Ureter (tissue), 1 donor: Measurements from ENCODE around the gene ZNF148. TPM values are rescaled to one million over a fixed set of nuclear protein-coding genes. Genes with fewer than 3 reads are reported as not detected.

Source experiments
- DNase-seq: peaks from one replicate; pipeline ENCODE4 v3.0.0-alpha.2; 2020; ENCODE audit warnings: low spot score
- total RNA-seq: library from RNA; stranded (reverse); gene quantifications from one replicate; pipeline ENCODE4 v1.2.4, GENCODE V29; 2023
- donor health status: DM: yes; HTN: yes; CAD: no.

The ZNF148 gene
- total RNA-seq, 1 donor from 2014 or later: 50.2 TPM

- DNase-seq: no peak
Observed at GRCh38 chr3:125220727-125221429, 154.2 kb downstream of the ZNF148 start.

- DNase-seq: no peak
Observed at GRCh38 chr3:125220183-125220582, 154.9 kb downstream of the ZNF148 start.

GRCh38 chr3:125219261-125219701 is 155.8 kb downstream of the ZNF148 start:
- no peak for DNase-seq

GRCh38 chr3:125214738-125215137 is 160.4 kb downstream of the ZNF148 start:
- no peak for DNase-seq

GRCh38 chr3:125213946-125214542 is 161.1 kb downstream of the ZNF148 start:
- no peak for DNase-seq

- DNase-seq: no peak
Observed at GRCh38 chr3:125213364-125213755, 161.8 kb downstream of the ZNF148 start.

GRCh38 chr3:125212509-125213363 is 162.4 kb downstream of the ZNF148 start, which contains the start of gene SLC12A8:
Gene SLC12A8, minus strand, starts transcription at chr3:125212748. Its CDS starts 1,399 bp downstream, at chr3:125211349.
- DNase-seq: no peak

- no peak for DNase-seq
Observed at GRCh38 chr3:125212091-125212508, 163.0 kb downstream of the ZNF148 start.

- no peak for DNase-seq
Observed at GRCh38 chr3:125211523-125212090, 163.5 kb downstream of the ZNF148 start.

GRCh38 chr3:125207949-125208568 is 167.1 kb downstream of the ZNF148 start:
- DNase-seq: no peak

- no peak for DNase-seq
Observed at GRCh38 chr3:125207507-125207906, 167.6 kb downstream of the ZNF148 start.

- DNase-seq: no peak
Observed at GRCh38 chr3:125206934-125207333, 168.2 kb downstream of the ZNF148 start.

- DNase-seq: no peak
Observed at GRCh38 chr3:125203731-125204130, 171.4 kb downstream of the ZNF148 start.

- no peak for DNase-seq
Observed at GRCh38 chr3:125202197-125202596, 172.9 kb downstream of the ZNF148 start.

GRCh38 chr3:125200731-125201139 is 174.4 kb downstream of the ZNF148 start:
- no peak for DNase-seq

GRCh38 chr3:125194849-125195601 is 180.1 kb downstream of the ZNF148 start:
- no peak for DNase-seq

- no peak for DNase-seq
Observed at GRCh38 chr3:125194061-125194848, 180.9 kb downstream of the ZNF148 start.

GRCh38 chr3:125192190-125193035 is 182.7 kb downstream of the ZNF148 start:
- no peak for DNase-seq

GRCh38 chr3:125191730-125192129 is 183.4 kb downstream of the ZNF148 start:
- no peak for DNase-seq
